ENCODE measurements around the gene KIRREL3. TPM values are rescaled to one million over a fixed set of nuclear protein-coding genes. Genes with fewer than 3 reads are reported as not detected.

The KIRREL3 gene
- total and polyA plus RNA-seq, 4 donors, result 0.02 to 0.71 (median 0.15) TPM; not detected in 1

GRCh38 chr11:126406368-126406767 lies 594.2 kb downstream of the KIRREL3 start:
- WGBS, 2 donors, result 94 to 96% methylated on average over 8 of the region's 8 CpGs
- Histone ChIP-seq H3K4me3 (no peak overlapping the region), H3K9me3 (ENCODE audit: control insufficient read depth in 4 of 4, insufficient read depth in 3 of 4, low read length in 3 of 4) (no peaks in the 10 kb centered on the region), H3K27me3 (ENCODE audit: control insufficient read depth in 3 of 3, insufficient read depth in 3 of 3, low read length in 2 of 3) (no peaks in the 10 kb centered on the region), H3K36me3 (ENCODE audit: control insufficient read depth in 4 of 4, insufficient read depth in 4 of 4, low read length in 4 of 4) (peaks cover 0 to 21% (median 9%) of the 10 kb centered on the region in 4 donors), H3K9ac (ENCODE audit: insufficient read depth in 1 of 2, low read length in 2 of 2) (no peak overlapping the region), H3K27ac (ENCODE audit: low read depth in 1 of 2, low read length in 1 of 2) (no peak overlapping the region), H3K4me1 (ENCODE audit: control insufficient read depth in 5 of 5, insufficient read depth in 5 of 5, low read length in 5 of 5) (peaks cover 0 to 18% (median 0%) of the 10 kb centered on the region in 5 donors)
- no peak for TF ChIP-seq CTCF (IDR thresholded peaks at IDR 0.05; ENCODE audit: control extremely low read depth, extremely low read depth)
- DNase-seq, result no peak
- no peak for ATAC-seq (ENCODE audit: insufficient read depth, low FRiP score)

- Histone ChIP-seq H3K36me3 (ENCODE audit: control insufficient read depth in 4 of 4, insufficient read depth in 4 of 4, low read length in 4 of 4) (peaks cover 0 to 21% (median 9%) of the 10 kb centered on the region in 4 donors), H3K9ac (ENCODE audit: insufficient read depth in 1 of 2, low read length in 2 of 2) (no peak overlapping the region), H3K4me1 (ENCODE audit: control insufficient read depth in 5 of 5, insufficient read depth in 5 of 5, low read length in 5 of 5) (peaks cover 0 to 18% (median 0%) of the 10 kb centered on the region in 5 donors), H3K27me3 (ENCODE audit: control insufficient read depth in 3 of 3, insufficient read depth in 3 of 3, low read length in 2 of 3) (no peaks in the 10 kb centered on the region), H3K9me3 (ENCODE audit: control insufficient read depth in 4 of 4, insufficient read depth in 3 of 4, low read length in 3 of 4) (no peaks in the 10 kb centered on the region), H3K27ac (ENCODE audit: low read depth in 1 of 2, low read length in 1 of 2) (peak overlapping the region in 1 of 2 donors; percentile 21), H3K4me3 (no peak overlapping the region)
- DNase-seq (no peak), ATAC-seq (ENCODE audit: insufficient read depth, low FRiP score) (no peak)
- WGBS, 2 donors, result 75 to 83% methylated on average over 7 of the region's 7 CpGs
- TF ChIP-seq CTCF (IDR thresholded peaks at IDR 0.05; ENCODE audit: control extremely low read depth, extremely low read depth), result no peak
These were observed 594.7 kb downstream of the KIRREL3 start for GRCh38 chr11:126405906-126406305.

GRCh38 chr11:126405374-126405773 lies 595.2 kb downstream of the KIRREL3 start:
- peaks cover 0 to 21% (median 9%) of the 10 kb centered on the region in 4 donors for H3K36me3 ChIP-seq (ENCODE audit: control insufficient read depth in 4 of 4, insufficient read depth in 4 of 4, low read length in 4 of 4)
- no peak for TF ChIP-seq CTCF (IDR thresholded peaks at IDR 0.05; ENCODE audit: control extremely low read depth, extremely low read depth)
- DNase-seq, result no peak
- 81 to 83% methylated on average over 3 of the region's 3 CpGs for WGBS, 2 donors
- no peak overlapping the region for H3K9ac ChIP-seq (ENCODE audit: insufficient read depth in 1 of 2, low read length in 2 of 2)
- H3K27me3 ChIP-seq (ENCODE audit: control insufficient read depth in 3 of 3, insufficient read depth in 3 of 3, low read length in 2 of 3), result no peaks in the 10 kb centered on the region
- ATAC-seq (ENCODE audit: insufficient read depth, low FRiP score), result peak; percentile 15
- H3K4me1 ChIP-seq (ENCODE audit: control insufficient read depth in 5 of 5, insufficient read depth in 5 of 5, low read length in 5 of 5), result peaks cover 0 to 18% (median 0%) of the 10 kb centered on the region in 5 donors
- peak overlapping the region in 1 of 2 donors; percentile 21 for H3K27ac ChIP-seq (ENCODE audit: low read depth in 1 of 2, low read length in 1 of 2)
- H3K4me3 ChIP-seq, result no peak overlapping the region
- no peaks in the 10 kb centered on the region for H3K9me3 ChIP-seq (ENCODE audit: control insufficient read depth in 4 of 4, insufficient read depth in 3 of 4, low read length in 3 of 4)

- no peak for TF ChIP-seq CTCF (IDR thresholded peaks at IDR 0.05; ENCODE audit: control extremely low read depth, extremely low read depth)
- H3K9me3 ChIP-seq (ENCODE audit: control insufficient read depth in 4 of 4, insufficient read depth in 3 of 4, low read length in 3 of 4), result peaks cover 0 to 2% (median 0%) of the 10 kb centered on the region in 4 donors
- peak overlapping the region in 1 of 2 donors; percentile 4 for H3K27ac ChIP-seq (ENCODE audit: low read depth in 1 of 2, low read length in 1 of 2)
- H3K4me3 ChIP-seq, result no peak overlapping the region
- 88 to 91% methylated on average over 5 of the region's 5 CpGs for WGBS, 2 donors
- H3K9ac ChIP-seq (ENCODE audit: insufficient read depth in 1 of 2, low read length in 2 of 2), result no peak overlapping the region
- DNase-seq (no peak), ATAC-seq (ENCODE audit: insufficient read depth, low FRiP score) (no peak)
- H3K4me1 ChIP-seq (ENCODE audit: control insufficient read depth in 5 of 5, insufficient read depth in 5 of 5, low read length in 5 of 5), result peaks cover 0 to 18% (median 0%) of the 10 kb centered on the region in 5 donors
- no peaks in the 10 kb centered on the region for H3K27me3 ChIP-seq (ENCODE audit: control insufficient read depth in 3 of 3, insufficient read depth in 3 of 3, low read length in 2 of 3)
- H3K36me3 ChIP-seq (ENCODE audit: control insufficient read depth in 4 of 4, insufficient read depth in 4 of 4, low read length in 4 of 4), result peaks cover 0 to 19% (median 7%) of the 10 kb centered on the region in 4 donors
These were observed 596.2 kb downstream of the KIRREL3 start for GRCh38 chr11:126404367-126404766.
